Measurements from ENCODE around the gene RHOT1.

DNA sequence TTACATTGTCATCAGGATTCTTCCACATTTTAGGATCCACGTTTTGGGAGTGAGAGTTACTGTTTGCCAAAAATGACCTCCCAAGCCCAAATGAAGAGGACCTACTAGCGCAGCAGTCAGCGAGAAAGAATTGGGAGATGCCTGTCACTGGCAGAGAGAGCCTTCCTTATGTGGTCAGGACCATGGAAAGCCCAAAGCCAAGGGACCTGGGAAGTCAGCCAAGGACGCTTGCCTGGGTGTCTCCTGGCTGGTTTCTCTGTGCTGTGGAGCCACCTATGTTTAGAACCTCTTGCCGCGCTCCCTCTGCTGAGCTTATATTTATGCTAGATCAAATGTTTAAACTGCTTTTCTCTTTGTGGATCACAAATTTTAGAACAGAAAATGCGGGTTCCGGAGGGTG is 98.4 kb downstream of the RHOT1 start:
- TF ChIP-seq FOXM1 (IDR thresholded peaks at IDR 0.05; ENCODE audit: borderline replicate concordance, low read depth) (no peak), REST (IDR thresholded peaks at IDR 0.05; ENCODE audit: low read depth) (peak; percentile 83), MAX (IDR thresholded peaks at IDR 0.05) (no peak), TCF12 (IDR thresholded peaks at IDR 0.05; ENCODE audit: low read depth) (no peak), RAD21 (IDR thresholded peaks at IDR 0.05; ENCODE audit: low read depth) (no peak), ZBTB7A (IDR thresholded peaks at IDR 0.05; ENCODE audit: low read depth) (no peak), NFIC (IDR thresholded peaks at IDR 0.05) (peak; percentile 60), YY1 (IDR thresholded peaks at IDR 0.05; ENCODE audit: low read depth) (no peak), EGR1 (IDR thresholded peaks at IDR 0.05) (no peak), EP300 (IDR thresholded peaks at IDR 0.05; ENCODE audit: borderline replicate concordance) (no peak), TAF1 (IDR thresholded peaks at IDR 0.05; ENCODE audit: low read depth) (no peak), CREB1 (IDR thresholded peaks at IDR 0.05; ENCODE audit: low read depth) (no peak), CEBPB (IDR thresholded peaks at IDR 0.05) (no peak)
- TF ChIP-seq, protein P1, sequence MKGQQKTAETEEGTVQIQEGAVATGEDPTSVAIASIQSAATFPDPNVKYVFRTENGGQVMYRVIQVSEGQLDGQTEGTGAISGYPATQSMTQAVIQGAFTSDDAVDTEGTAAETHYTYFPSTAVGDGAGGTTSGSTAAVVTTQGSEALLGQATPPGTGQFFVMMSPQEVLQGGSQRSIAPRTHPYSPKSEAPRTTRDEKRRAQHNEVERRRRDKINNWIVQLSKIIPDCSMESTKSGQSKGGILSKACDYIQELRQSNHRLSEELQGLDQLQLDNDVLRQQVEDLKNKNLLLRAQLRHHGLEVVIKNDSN (IDR thresholded peaks at IDR 0.05): no peak

Measured in Ishikawa (cell line).